NCI-H226 (cell line): ENCODE results near the gene FOCAD.
"Not testable (repeated sequence)": the region's sequence is repeated elsewhere in the genome, so short reads cannot be mapped to it uniquely, and the experiment has no call there.

ENCODE experiments used
- DNase-seq: peaks from one replicate; pipeline ENCODE4 v3.0.0-alpha.2; 2015

The FOCAD gene

GRCh38 chr9:20684035-20684874, at the start of gene FOCAD:
FOCAD (plus strand) TSS chr9:20684259; CDS start chr9:20715354, 31,095 bp downstream.
- DNase-seq, result peak; percentile 78

- no peak for DNase-seq
These were observed 49.2 kb upstream of the FOCAD start for GRCh38 chr9:20634895-20635294.

- peak; percentile 10 for DNase-seq
These were observed 47.1 kb upstream of the FOCAD start for GRCh38 chr9:20636888-20637440.

- DNase-seq, result peak; percentile 42
These were observed 43.5 kb upstream of the FOCAD start for GRCh38 chr9:20640331-20641187.

- no peak for DNase-seq
These were observed 42.0 kb upstream of the FOCAD start for GRCh38 chr9:20642045-20642444.

GRCh38 chr9:20643660-20644059, 40.4 kb upstream of the FOCAD start:
- no peak for DNase-seq

GRCh38 chr9:20646656-20647055, 37.4 kb upstream of the FOCAD start:
- DNase-seq, result no peak

GRCh38 chr9:20649381-20649780, 34.7 kb upstream of the FOCAD start:
- no peak for DNase-seq

GRCh38 chr9:20650313-20650712, 33.7 kb upstream of the FOCAD start:
- DNase-seq, result no peak

- no peak for DNase-seq
These were observed 33.2 kb upstream of the FOCAD start for GRCh38 chr9:20650750-20651299.

- DNase-seq, result no peak
These were observed 32.1 kb upstream of the FOCAD start for GRCh38 chr9:20651939-20652338.

GRCh38 chr9:20658246-20658667, 25.8 kb upstream of the FOCAD start:
- DNase-seq, result not testable (repeated sequence)

GRCh38 chr9:20658677-20659473, 25.2 kb upstream of the FOCAD start:
- no peak for DNase-seq

GRCh38 chr9:20659474-20659967, 24.5 kb upstream of the FOCAD start:
- no peak for DNase-seq

GRCh38 chr9:20662156-20662555, 21.9 kb upstream of the FOCAD start:
- no peak for DNase-seq

GRCh38 chr9:20663133-20663532, 20.9 kb upstream of the FOCAD start:
- DNase-seq, result no peak

GRCh38 chr9:20664501-20664900, 19.6 kb upstream of the FOCAD start:
- no peak for DNase-seq

GRCh38 chr9:20670395-20670794, 13.7 kb upstream of the FOCAD start:
- DNase-seq, result no peak

- no peak for DNase-seq
These were observed 12.4 kb upstream of the FOCAD start for GRCh38 chr9:20671635-20672034.

- DNase-seq, result not testable (repeated sequence)
These were observed 10.5 kb upstream of the FOCAD start for GRCh38 chr9:20673537-20673936.

- DNase-seq, result no peak
These were observed 2.6 kb upstream of the FOCAD start for GRCh38 chr9:20681467-20681866.
